ENCODE results near the gene RCAN3. TPM values are rescaled to one million over a fixed set of nuclear protein-coding genes. Genes with fewer than 3 reads are reported as not detected.
"Not testable (repeated sequence)": the region's sequence is repeated elsewhere in the genome, so short reads cannot be mapped to it uniquely, and the experiment has no call there.

Gene RCAN3
- total RNA-seq, 1 experiment from 2014 or later: 17.5 TPM

- Histone ChIP-seq H3K27me3 (ENCODE audit: control insufficient read depth, insufficient read depth, low read length) (no peaks in the 10 kb centered on the region), H3K36me3 (ENCODE audit: control insufficient read depth, insufficient read depth, low read length) (no peaks in the 10 kb centered on the region), H3K27ac (ENCODE audit: low read length) (no peak overlapping the region), H3K9me3 (ENCODE audit: control insufficient read depth, insufficient read depth, low read depth, low read length) (no peaks in the 10 kb centered on the region), H3K4me1 (ENCODE audit: control insufficient read depth, insufficient read depth, low read length) (no peaks in the 10 kb centered on the region), H3K4me3 (ENCODE audit: low read depth in 2 of 2, low read length in 2 of 2) (no peak overlapping the region)
- ATAC-seq (no peak), DNase-seq (ENCODE audit: low read depth, low spot score) (no peak)
- BruUV-seq (replicated peaks): no TSS peak
- in situ Hi-C loops (cut with HindIII; ENCODE audit: low pct_unique_long_range_greater_than_20kb, low sequenced_read_pairs): no loop called here
- intact Hi-C loops (cut with micrococcal nuclease; ENCODE audit: unreplicated experiment): no loop called here
- TF ChIP-seq CTCF (IDR thresholded peaks at IDR 0.05) (no peak), POLR2AphosphoS5 (IDR thresholded peaks at IDR 0.05; ENCODE audit: low read depth, low read length) (no peak), TCF7L2 (IDR thresholded peaks at IDR 0.05; ENCODE audit: low read depth, low read length) (no peak), SIN3A (IDR thresholded peaks at IDR 0.05; ENCODE audit: borderline replicate concordance, insufficient read depth, low read depth, low read length) (no peak), REST (IDR thresholded peaks at IDR 0.05; ENCODE audit: insufficient read depth in 1 of 2, low read depth in 2 of 2, low read length in 1 of 2) (no peak)
- CTCF ChIA-PET: no interaction called here
- POLR2A ChIA-PET: no interaction called here
Observed at GRCh38 chr1:24490101-24490781, 12.4 kb upstream of the RCAN3 start.

GRCh38 chr1:24491577-24492360 is 10.9 kb upstream of the RCAN3 start:
- DNase-seq (ENCODE audit: low read depth, low spot score): no peak
- TF ChIP-seq REST (IDR thresholded peaks at IDR 0.05; ENCODE audit: insufficient read depth in 1 of 2, low read depth in 2 of 2, low read length in 1 of 2) (no peak), CTCF (IDR thresholded peaks at IDR 0.05) (no peak), TCF7L2 (IDR thresholded peaks at IDR 0.05; ENCODE audit: low read depth, low read length) (no peak), POLR2AphosphoS5 (IDR thresholded peaks at IDR 0.05; ENCODE audit: low read depth, low read length) (no peak), SIN3A (IDR thresholded peaks at IDR 0.05; ENCODE audit: borderline replicate concordance, insufficient read depth, low read depth, low read length) (no peak)
- intact Hi-C loops (cut with micrococcal nuclease; ENCODE audit: unreplicated experiment) (no loop called here), in situ Hi-C loops (cut with HindIII; ENCODE audit: low pct_unique_long_range_greater_than_20kb, low sequenced_read_pairs) (no loop called here)
- no peaks in the 10 kb centered on the region for H3K9me3 ChIP-seq (ENCODE audit: control insufficient read depth, insufficient read depth, low read depth, low read length)
- no peaks in the 10 kb centered on the region for H3K27me3 ChIP-seq (ENCODE audit: control insufficient read depth, insufficient read depth, low read length)
- POLR2A ChIA-PET: interaction anchor here (0.6 to 0.7 kb wide), 2 partner anchors 195 to 325 kb away, joined by 5 to 6 read pairs; no protein-coding TSS in a partner anchor
- CTCF ChIA-PET: interaction anchor here (0.5 to 0.7 kb wide), 3 partner anchors 8 to 96 kb away, joined by 3 to 5 read pairs (median 4); no protein-coding TSS in a partner anchor
- H3K4me1 ChIP-seq (ENCODE audit: control insufficient read depth, insufficient read depth, low read length): no peaks in the 10 kb centered on the region
- BruUV-seq (replicated peaks): no TSS peak
- no peaks in the 10 kb centered on the region for H3K36me3 ChIP-seq (ENCODE audit: control insufficient read depth, insufficient read depth, low read length)
- ATAC-seq: no peak; the same call in 1 of the 2 replicates
- H3K27ac ChIP-seq (ENCODE audit: low read length): no peak overlapping the region
- no peak overlapping the region for H3K4me3 ChIP-seq (ENCODE audit: low read depth in 2 of 2, low read length in 2 of 2)

- BruUV-seq (replicated peaks); DNase-seq (ENCODE audit: low read depth, low spot score); H3K4me3 ChIP-seq (ENCODE audit: low read depth in 2 of 2, low read length in 2 of 2); H3K27ac ChIP-seq (ENCODE audit: low read length); intact Hi-C loops (cut with micrococcal nuclease; ENCODE audit: unreplicated experiment); H3K4me1 ChIP-seq (ENCODE audit: control insufficient read depth, insufficient read depth, low read length); H3K36me3 ChIP-seq (ENCODE audit: control insufficient read depth, insufficient read depth, low read length); in situ Hi-C loops (cut with HindIII; ENCODE audit: low pct_unique_long_range_greater_than_20kb, low sequenced_read_pairs); H3K27me3 ChIP-seq (ENCODE audit: control insufficient read depth, insufficient read depth, low read length); H3K9me3 ChIP-seq (ENCODE audit: control insufficient read depth, insufficient read depth, low read depth, low read length); ATAC-seq: not testable (repeated sequence)
- ChIA-PET POLR2A (interaction anchor here (0.6 kb wide), 1 partner anchor 239 kb away, joined by 3 read pairs; no protein-coding TSS in a partner anchor), CTCF (interaction anchor here (0.6 kb wide), 3 partner anchors 10 to 94 kb away, joined by 3 to 6 read pairs (median 3); no protein-coding TSS in a partner anchor)
Observed at GRCh38 chr1:24492935-24493334, 9.7 kb upstream of the RCAN3 start.
